ENCODE results near the gene GBGT1. TPM values are rescaled to one million over a fixed set of nuclear protein-coding genes. Genes with fewer than 3 reads are reported as not detected.

GBGT1 gene
- total RNA-seq, 1 donor, result 3.3 TPM

GRCh38 chr9:133195029-133195428, 31.3 kb upstream of the GBGT1 start:
- H3K4me2 ChIP-seq (ENCODE audit: insufficient read depth, low read length), result no peak overlapping the region
- no peaks in the 10 kb centered on the region for H3K9me3 ChIP-seq (ENCODE audit: low read depth, low read length)
- H4K20me1 ChIP-seq (ENCODE audit: insufficient read depth, low read length), result no peaks in the 10 kb centered on the region
- no peaks in the 10 kb centered on the region for H3K36me3 ChIP-seq (ENCODE audit: insufficient read depth, low read length)
- TF ChIP-seq CTCF (IDR thresholded peaks at IDR 0.05; ENCODE audit: extremely low read depth, low read depth, low read length), result no peak
- DNase-seq (ENCODE audit: insufficient read length, low spot score, missing footprints), result no peak
- H3K27me3 ChIP-seq (ENCODE audit: insufficient read depth, low read length), result no peaks in the 10 kb centered on the region
- H2AFZ ChIP-seq (ENCODE audit: low read length), result no peak overlapping the region
- H3K4me3 ChIP-seq (ENCODE audit: insufficient read depth, low read length), result no peak overlapping the region
- H3K79me2 ChIP-seq (ENCODE audit: insufficient read depth, low read length), result no peaks in the 10 kb centered on the region
- no peaks in the 10 kb centered on the region for H3K4me1 ChIP-seq (ENCODE audit: insufficient read depth, low read length)
- H3K27ac ChIP-seq (ENCODE audit: low read depth, low read length), result no peak overlapping the region

- no peaks in the 10 kb centered on the region for H3K27me3 ChIP-seq (ENCODE audit: insufficient read depth, low read length)
- no peaks in the 10 kb centered on the region for H3K79me2 ChIP-seq (ENCODE audit: insufficient read depth, low read length)
- H3K4me2 ChIP-seq (ENCODE audit: insufficient read depth, low read length), result no peak overlapping the region
- no peaks in the 10 kb centered on the region for H3K4me1 ChIP-seq (ENCODE audit: insufficient read depth, low read length)
- no peak for TF ChIP-seq CTCF (IDR thresholded peaks at IDR 0.05; ENCODE audit: extremely low read depth, low read depth, low read length)
- H3K27ac ChIP-seq (ENCODE audit: low read depth, low read length), result no peak overlapping the region
- H4K20me1 ChIP-seq (ENCODE audit: insufficient read depth, low read length), result no peaks in the 10 kb centered on the region
- no peaks in the 10 kb centered on the region for H3K9me3 ChIP-seq (ENCODE audit: low read depth, low read length)
- no peak for DNase-seq (ENCODE audit: insufficient read length, low spot score, missing footprints)
- no peak overlapping the region for H2AFZ ChIP-seq (ENCODE audit: low read length)
- no peak overlapping the region for H3K4me3 ChIP-seq (ENCODE audit: insufficient read depth, low read length)
- H3K36me3 ChIP-seq (ENCODE audit: insufficient read depth, low read length), result no peaks in the 10 kb centered on the region
Measured at GRCh38 chr9:133194597-133194996, 30.9 kb upstream of the GBGT1 start.

- DNase-seq (ENCODE audit: insufficient read length, low spot score, missing footprints), result peak; percentile 57
- Histone ChIP-seq H4K20me1 (ENCODE audit: insufficient read depth, low read length) (no peaks in the 10 kb centered on the region), H2AFZ (ENCODE audit: low read length) (no peak overlapping the region), H3K4me1 (ENCODE audit: insufficient read depth, low read length) (no peaks in the 10 kb centered on the region), H3K36me3 (ENCODE audit: insufficient read depth, low read length) (no peaks in the 10 kb centered on the region), H3K4me2 (ENCODE audit: insufficient read depth, low read length) (no peak overlapping the region), H3K4me3 (ENCODE audit: insufficient read depth, low read length) (no peak overlapping the region), H3K9me3 (ENCODE audit: low read depth, low read length) (no peaks in the 10 kb centered on the region), H3K79me2 (ENCODE audit: insufficient read depth, low read length) (no peaks in the 10 kb centered on the region), H3K27me3 (ENCODE audit: insufficient read depth, low read length) (peaks cover 10% of the 10 kb centered on the region), H3K27ac (ENCODE audit: low read depth, low read length) (no peak overlapping the region)
- no peak for TF ChIP-seq CTCF (IDR thresholded peaks at IDR 0.05; ENCODE audit: extremely low read depth, low read depth, low read length)
Measured at GRCh38 chr9:133191989-133192388, 28.3 kb upstream of the GBGT1 start.

- H4K20me1 ChIP-seq (ENCODE audit: insufficient read depth, low read length), result no peaks in the 10 kb centered on the region
- H3K79me2 ChIP-seq (ENCODE audit: insufficient read depth, low read length), result no peaks in the 10 kb centered on the region
- no peak for TF ChIP-seq CTCF (IDR thresholded peaks at IDR 0.05; ENCODE audit: extremely low read depth, low read depth, low read length)
- H3K4me3 ChIP-seq (ENCODE audit: insufficient read depth, low read length), result no peak overlapping the region
- H3K36me3 ChIP-seq (ENCODE audit: insufficient read depth, low read length), result no peaks in the 10 kb centered on the region
- no peaks in the 10 kb centered on the region for H3K9me3 ChIP-seq (ENCODE audit: low read depth, low read length)
- H2AFZ ChIP-seq (ENCODE audit: low read length), result no peak overlapping the region
- H3K4me1 ChIP-seq (ENCODE audit: insufficient read depth, low read length), result no peaks in the 10 kb centered on the region
- no peak overlapping the region for H3K27ac ChIP-seq (ENCODE audit: low read depth, low read length)
- H3K4me2 ChIP-seq (ENCODE audit: insufficient read depth, low read length), result no peak overlapping the region
- H3K27me3 ChIP-seq (ENCODE audit: insufficient read depth, low read length), result peaks cover 15% of the 10 kb centered on the region
- peak; percentile 29 for DNase-seq (ENCODE audit: insufficient read length, low spot score, missing footprints)
Measured at GRCh38 chr9:133189826-133190225, 26.1 kb upstream of the GBGT1 start.
